Kidney tubule cell (primary cell): ENCODE data around the gene MALSU1.
A peak's percentile ranks its signal among the peaks of the same experiment; 100 is the strongest.

ENCODE experiments used
- DNase-seq: peaks from one replicate; pipeline ENCODE4 v3.0.0-alpha.2; 2018; ENCODE audit warnings: low spot score

Gene MALSU1

DNA sequence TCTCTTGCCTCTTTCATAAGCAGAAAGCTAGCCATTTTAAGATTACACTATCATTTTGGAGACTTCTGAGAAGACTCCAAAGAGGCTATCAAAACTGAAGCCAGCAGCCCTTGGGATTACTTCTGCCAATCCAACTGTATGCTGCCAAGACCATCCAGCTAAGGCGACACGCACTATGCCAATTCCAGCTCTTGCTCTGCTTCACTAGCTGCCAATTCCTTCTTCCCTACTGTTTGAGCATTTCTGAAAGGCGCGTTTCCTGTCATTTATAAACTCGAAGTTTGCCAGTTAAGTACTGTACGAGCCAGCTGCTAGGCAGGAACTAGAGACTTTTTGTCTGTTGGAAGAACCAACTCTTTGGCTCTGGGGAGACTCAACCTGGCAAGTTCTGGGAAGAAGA lies 36.5 kb downstream of the MALSU1 start:
- DNase-seq, result peak; percentile 41

GRCh38 chr7:23336086-23336485 lies 36.9 kb downstream of the MALSU1 start:
- no peak for DNase-seq

GRCh38 chr7:23336799-23337283 lies 37.7 kb downstream of the MALSU1 start:
- DNase-seq, result no peak

GRCh38 chr7:23337374-23337773 lies 38.2 kb downstream of the MALSU1 start:
- no peak for DNase-seq

- DNase-seq, result no peak
These were observed 39.3 kb downstream of the MALSU1 start for GRCh38 chr7:23338439-23338838.

DNA sequence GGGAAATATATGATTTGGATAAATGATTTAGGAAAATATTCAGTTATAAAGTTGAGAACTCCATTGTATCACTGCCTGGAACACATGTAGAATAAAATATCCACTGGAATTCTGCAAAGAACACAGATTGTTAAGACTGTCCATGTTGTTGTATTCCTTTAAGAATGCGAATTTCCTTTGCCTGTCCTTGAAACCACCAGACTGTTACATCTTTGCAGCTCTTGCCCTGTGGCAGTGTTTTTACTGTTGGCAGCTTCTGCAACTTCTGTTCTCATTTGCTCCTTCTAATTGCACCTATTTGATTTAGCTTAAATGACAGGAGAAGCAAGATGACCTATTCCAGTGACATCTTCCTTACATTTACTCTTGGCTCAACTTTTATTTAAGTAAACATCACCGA lies 39.7 kb downstream of the MALSU1 start:
- DNase-seq, result no peak

DNA sequence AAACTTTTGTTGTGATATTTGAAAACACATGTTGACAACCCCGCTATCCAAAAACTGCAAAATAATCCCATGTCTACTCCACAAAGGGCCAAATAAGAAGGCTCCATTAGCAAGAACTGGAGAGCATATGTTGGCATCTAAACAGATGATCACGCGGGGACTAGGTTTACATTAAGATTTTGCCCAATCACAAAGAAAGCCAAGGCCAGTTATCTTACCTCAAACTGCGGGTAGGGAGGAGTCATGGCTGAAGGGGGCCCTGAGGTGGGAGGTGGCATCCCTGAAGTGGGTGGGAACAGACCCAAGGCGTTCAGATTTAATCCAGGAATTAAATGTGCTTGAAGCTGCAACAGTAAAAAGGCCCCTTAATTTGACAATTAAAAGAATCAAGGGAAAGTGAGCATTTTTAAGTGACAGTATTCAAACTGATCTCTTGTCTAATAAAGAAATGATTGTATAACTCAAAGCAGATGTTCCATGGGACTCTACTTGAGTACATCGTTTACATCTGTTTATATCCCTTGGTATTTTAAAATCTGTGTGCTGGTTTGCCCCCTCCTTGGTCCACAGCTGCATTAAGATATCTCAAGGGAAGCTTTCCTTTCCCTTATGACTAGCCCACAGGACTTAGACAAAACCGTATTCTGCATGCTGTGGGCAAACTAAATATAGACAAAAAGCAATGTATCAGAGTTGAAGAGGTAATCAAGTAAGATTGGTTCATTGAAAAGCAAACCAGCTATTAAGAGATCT lies 42.9 kb downstream of the MALSU1 start:
- DNase-seq, result no peak

DNA sequence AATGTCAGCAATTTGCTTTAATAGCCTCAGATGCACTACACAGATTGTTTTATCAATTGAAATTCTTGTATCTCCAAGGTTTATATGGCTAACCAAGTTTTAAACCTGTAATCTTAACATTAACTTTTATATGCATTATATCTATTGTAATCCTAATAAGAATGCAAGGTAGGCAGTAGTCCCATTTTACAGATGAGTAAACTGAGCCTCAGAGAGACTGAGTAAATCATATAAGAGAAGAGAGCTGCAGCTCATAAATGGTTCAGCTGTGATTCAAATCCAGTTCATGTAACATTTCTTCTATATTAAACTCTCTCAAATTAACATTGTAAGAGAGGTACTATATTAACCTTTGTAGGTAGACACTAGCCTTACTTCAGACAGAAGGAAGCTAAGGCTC lies 44.0 kb downstream of the MALSU1 start:
- DNase-seq, result no peak

- no peak for DNase-seq
These were observed 44.8 kb downstream of the MALSU1 start for GRCh38 chr7:23343806-23344475.

DNA sequence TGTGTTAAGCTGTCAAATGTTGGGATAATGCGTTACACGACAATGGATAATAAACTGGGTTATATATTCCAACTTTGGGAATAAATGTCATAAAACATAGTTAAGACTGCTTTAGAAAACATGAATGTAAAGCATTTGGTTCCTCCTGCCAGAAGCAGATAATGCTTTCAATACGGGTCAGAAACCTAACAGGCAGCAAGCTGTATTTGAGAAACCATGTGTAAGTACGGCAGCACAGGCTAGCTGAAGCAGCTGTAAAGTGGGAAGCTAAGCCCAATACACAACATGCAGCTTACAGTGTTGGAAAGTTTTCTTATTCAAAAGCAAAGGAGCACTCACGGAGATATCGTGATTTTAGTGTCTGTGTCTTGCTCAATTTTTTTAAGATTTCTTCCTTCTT lies 46.5 kb downstream of the MALSU1 start:
- no peak for DNase-seq

GRCh38 chr7:23346316-23346715 lies 47.2 kb downstream of the MALSU1 start:
- DNase-seq, result no peak

- no peak for DNase-seq
These were observed 48.0 kb downstream of the MALSU1 start for GRCh38 chr7:23347033-23347681.

GRCh38 chr7:23347682-23348180 lies 48.6 kb downstream of the MALSU1 start:
- DNase-seq, result peak; percentile 52

- peak; percentile 47 for DNase-seq
These were observed 50.5 kb downstream of the MALSU1 start for GRCh38 chr7:23349484-23350157.

- no peak for DNase-seq
These were observed 51.3 kb downstream of the MALSU1 start for GRCh38 chr7:23350466-23350865.

DNA sequence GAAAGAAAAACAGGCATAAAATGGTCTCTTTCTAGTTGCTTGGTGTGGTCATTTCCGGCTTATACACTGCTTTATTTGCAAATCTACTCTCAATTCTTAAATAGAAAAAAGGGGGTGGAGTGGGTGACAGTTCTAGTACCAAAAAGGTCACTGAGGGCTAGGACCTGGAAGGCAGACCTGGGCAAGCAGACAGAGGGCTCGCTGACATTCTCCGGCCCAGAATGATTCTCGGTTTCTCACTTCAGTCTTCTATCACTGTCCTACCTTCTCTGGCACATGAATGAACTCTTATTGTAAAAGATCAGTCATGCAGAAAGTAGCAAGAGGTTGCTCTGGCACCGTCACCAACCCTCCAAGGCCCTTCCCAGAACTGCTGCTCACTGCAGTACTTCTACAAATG lies 54.0 kb downstream of the MALSU1 start:
- DNase-seq, result peak; percentile 70

DNA sequence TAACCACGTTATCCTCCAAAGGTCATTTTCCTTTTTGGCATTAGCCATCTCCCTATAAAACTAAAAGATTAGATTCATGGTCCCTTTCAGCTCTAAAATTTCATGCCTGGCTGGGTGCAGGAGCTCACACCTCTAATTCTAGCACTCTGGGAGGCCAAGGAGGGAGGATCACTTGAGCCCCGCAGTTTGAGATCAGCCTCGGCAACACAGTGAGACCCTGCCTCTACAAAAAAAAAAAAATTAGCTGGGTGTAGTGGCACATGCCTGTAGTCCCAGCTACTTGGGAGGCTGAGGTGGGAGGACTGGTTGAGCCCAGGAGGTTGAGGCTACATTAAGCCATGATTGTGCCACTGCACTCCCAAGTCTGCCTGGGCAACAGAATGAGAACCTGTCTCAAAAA lies 57.0 kb downstream of the MALSU1 start:
- no peak for DNase-seq

GRCh38 chr7:23356726-23357125 lies 57.6 kb downstream of the MALSU1 start:
- DNase-seq, result no peak

GRCh38 chr7:23357190-23358093 lies 58.3 kb downstream of the MALSU1 start:
- DNase-seq, result peak; percentile 90

- DNase-seq, result no peak
These were observed 59.1 kb downstream of the MALSU1 start for GRCh38 chr7:23358152-23358674.
